Lower leg skin (tissue), 4 donors: ENCODE results near the gene PPP1R13B. TPM values are rescaled to one million over a fixed set of nuclear protein-coding genes. Genes with fewer than 3 reads are reported as not detected.

ENCODE experiments used
- DNase-seq, 2 donors: peaks; one replicate each; pipeline ENCODE4 v3.0.0-alpha.2; 2019; ENCODE audit warnings: low spot score in 2 of 2
- H3K4me3 ChIP-seq: fragments of 200-600 bp; sonication (generic); 2 replicates; pipeline ENCODE4 v1.5.1; 2017; ENCODE audit warnings: mild to moderate bottlenecking, low read depth; ENCODE audit not compliant: poor library complexity, severe bottlenecking
- POLR2A ChIP-seq, 2 donors: fragments of 450-650 bp; IDR thresholded peaks; one replicate each; pipeline ENCODE4 v1.6.1; 2016 to 2017; ENCODE audit warnings: antibody characterized with exemption in 2 of 2, mild to moderate bottlenecking in 1 of 2, moderate library complexity in 1 of 2
- WGBS, 2 donors: methylation state at CpG; one replicate each; pipeline ENCODE4 v1.1.5; 2018; 5-methylcytosine and 5-hydroxymethylcytosine counted together
- intact Hi-C: fragments of 100-400 bp; cut with DNase I; formaldehyde crosslinking; loops from one replicate; pipeline ENCODE4 v1.15.0; 2023; ENCODE audit warnings: low total_unique reads
- total RNA-seq, 4 donors: library from RNA; depleted of rRNA; stranded (reverse); fragments of >200 nt; gene quantifications; one replicate each; pipeline ENCODE4 v1.1.0, GENCODE V29; 2016
- TF ChIP-seq, protein P1 (sequence below), 3 donors: fragments of 450-650 bp; IDR thresholded peaks; one replicate each; pipeline ENCODE4 v1.5.1; 2016; ENCODE audit warnings: antibody characterized with exemption in 3 of 3, mild to moderate bottlenecking in 3 of 3, moderate library complexity in 2 of 3

The PPP1R13B gene
- total RNA-seq, 4 donors from 2014 or later: 28.9 to 55.8 (median 41.5) TPM

DNA sequence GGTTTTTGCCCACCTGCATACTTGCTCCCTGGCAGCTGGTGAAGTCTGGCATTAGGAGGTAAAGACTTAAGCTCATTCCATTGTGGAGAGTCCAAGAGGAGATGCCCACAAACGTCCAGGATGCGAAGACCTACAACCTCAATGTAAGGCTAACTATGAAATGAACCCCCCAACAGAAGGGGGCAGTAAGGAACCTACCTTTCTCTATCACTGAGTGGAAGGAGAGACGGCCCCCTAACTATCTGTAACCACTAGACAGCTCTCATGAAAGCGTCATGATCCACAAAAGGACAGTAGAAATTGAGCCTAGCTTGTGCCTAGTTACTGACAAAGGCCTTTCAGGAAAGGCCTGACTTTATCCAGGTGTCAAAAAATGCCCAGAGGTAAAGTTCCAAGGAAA is 76.5 kb downstream of the PPP1R13B start:
- no peak overlapping the region for H3K4me3 ChIP-seq
- WGBS, 2 donors: 84% methylated on average over 4 of the region's 4 CpGs
- TF ChIP-seq, protein P1, sequence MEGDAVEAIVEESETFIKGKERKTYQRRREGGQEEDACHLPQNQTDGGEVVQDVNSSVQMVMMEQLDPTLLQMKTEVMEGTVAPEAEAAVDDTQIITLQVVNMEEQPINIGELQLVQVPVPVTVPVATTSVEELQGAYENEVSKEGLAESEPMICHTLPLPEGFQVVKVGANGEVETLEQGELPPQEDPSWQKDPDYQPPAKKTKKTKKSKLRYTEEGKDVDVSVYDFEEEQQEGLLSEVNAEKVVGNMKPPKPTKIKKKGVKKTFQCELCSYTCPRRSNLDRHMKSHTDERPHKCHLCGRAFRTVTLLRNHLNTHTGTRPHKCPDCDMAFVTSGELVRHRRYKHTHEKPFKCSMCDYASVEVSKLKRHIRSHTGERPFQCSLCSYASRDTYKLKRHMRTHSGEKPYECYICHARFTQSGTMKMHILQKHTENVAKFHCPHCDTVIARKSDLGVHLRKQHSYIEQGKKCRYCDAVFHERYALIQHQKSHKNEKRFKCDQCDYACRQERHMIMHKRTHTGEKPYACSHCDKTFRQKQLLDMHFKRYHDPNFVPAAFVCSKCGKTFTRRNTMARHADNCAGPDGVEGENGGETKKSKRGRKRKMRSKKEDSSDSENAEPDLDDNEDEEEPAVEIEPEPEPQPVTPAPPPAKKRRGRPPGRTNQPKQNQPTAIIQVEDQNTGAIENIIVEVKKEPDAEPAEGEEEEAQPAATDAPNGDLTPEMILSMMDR (IDR thresholded peaks at IDR 0.05): no peak
- no peak for TF ChIP-seq POLR2A (IDR thresholded peaks at IDR 0.05)
- DNase-seq: no peak
- intact Hi-C loops: no loop called here

DNA sequence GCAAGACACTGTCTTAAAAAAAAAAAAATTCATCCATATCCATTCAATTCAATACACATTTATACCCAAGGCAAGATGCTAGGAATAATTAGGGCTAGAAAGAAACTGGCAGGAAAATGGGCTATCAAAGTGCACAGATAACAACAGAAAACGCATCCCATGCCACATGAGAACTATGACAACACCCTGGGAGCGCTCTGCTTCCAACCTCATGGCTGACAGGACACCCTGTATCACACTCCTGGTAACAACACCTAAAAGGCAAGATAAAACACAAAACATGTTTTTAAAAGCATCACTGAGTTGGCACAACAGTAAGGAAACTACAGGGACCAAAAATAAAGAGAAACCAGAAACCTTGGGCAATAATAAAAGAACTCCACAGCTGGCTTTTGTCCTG is 76.9 kb downstream of the PPP1R13B start:
- no peak overlapping the region for H3K4me3 ChIP-seq
- TF ChIP-seq POLR2A (IDR thresholded peaks at IDR 0.05): no peak
- TF ChIP-seq, protein P1 (IDR thresholded peaks at IDR 0.05): no peak
- DNase-seq: no peak
- intact Hi-C loops: no loop called here
- 94 to 97% methylated on average over 2 of the region's 2 CpGs for WGBS, 2 donors

DNA sequence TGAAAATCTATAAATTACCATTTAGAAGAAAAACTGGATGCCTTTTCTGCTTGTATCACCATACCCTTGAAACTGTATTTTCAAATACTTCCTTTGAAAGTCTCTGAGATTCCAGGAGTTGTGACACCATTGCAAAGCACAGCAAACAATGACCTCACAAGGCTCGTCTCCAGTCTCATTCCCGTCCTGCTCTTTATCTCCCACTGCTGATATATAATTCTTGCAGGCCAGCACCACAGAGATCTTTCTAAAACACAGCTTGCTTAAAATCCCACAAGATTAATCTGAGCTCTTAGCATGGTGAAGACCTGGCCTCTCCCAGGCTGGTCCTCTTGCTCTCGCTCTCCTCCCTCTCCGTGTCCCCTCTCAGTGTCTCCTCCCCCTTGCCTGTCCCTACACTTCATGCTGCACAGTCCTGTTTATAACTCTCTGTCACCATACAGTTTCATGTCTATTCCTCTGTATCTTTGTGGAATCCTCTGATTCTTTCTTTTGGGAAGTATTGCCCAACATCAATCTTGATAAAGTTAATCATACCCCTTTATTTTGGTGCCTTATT is 80.0 kb downstream of the PPP1R13B start:
- TF ChIP-seq POLR2A (IDR thresholded peaks at IDR 0.05): no peak
- TF ChIP-seq, protein P1 (IDR thresholded peaks at IDR 0.05): no peak
- intact Hi-C loops: no loop called here
- DNase-seq: no peak
- 90% methylated on average over 4 of the region's 4 CpGs for WGBS, 2 donors
- H3K4me3 ChIP-seq: no peak overlapping the region

DNA sequence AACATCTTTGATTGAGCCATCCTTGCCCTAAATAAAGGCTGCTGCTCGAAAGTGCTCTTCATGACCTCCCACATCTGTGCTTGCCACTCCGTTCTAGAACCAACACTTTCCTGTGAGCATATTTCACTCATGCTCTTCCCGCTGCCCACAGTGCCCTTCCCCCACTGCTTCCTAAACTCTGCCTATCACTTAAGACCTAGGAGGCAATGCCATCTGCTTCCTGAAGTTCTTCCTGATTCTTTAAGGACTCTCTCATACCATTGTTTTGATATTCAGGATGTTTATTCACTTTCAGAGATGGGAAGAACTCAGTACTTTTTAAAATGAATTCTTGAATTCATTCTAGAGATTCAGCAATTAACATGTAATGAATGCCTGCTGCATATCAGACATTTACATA is 81.8 kb downstream of the PPP1R13B start:
- H3K4me3 ChIP-seq: no peak overlapping the region
- TF ChIP-seq, protein P1 (IDR thresholded peaks at IDR 0.05): no peak
- TF ChIP-seq POLR2A (IDR thresholded peaks at IDR 0.05): no peak
- DNase-seq: no peak
- intact Hi-C loops: no loop called here
- 68 to 84% methylated on average over 3 of the region's 3 CpGs for WGBS, 2 donors

DNA sequence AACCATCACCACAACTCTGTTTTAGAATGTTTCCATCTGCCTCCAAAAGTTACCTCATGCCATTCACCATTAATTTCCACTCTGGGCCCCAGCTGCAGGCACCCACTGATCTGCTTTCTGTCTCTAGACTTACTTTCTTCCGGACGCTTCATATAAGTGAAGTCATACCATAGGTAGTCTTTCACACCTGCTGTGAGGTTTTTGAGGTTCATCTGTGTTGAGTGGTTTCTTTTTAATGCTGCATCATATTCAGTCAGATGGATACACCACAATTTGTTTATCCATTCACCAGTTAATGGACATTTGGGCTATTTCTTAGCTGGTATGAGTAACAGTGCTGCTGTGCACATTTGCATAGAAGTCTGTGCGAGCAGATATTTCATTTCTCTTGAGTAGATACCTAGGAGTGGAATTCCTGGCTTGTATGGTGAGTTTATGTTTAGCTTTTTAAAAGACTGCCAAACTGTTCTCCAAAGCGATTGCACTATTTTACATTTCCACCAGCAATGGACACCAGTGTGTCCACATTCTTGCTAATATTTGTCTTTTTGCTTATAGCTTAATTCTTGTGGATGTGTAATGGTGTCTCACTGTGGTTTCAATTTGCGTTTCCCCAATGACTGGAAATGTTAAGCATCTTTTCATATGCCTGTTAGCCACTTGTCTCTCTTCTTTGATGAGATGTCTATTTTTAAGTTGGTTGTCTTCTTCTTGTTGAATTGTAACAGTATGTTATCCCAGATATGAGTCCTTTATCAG is 83.5 kb downstream of the PPP1R13B start:
- WGBS, 2 donors: 93 to 95% methylated on average over 5 of the region's 5 CpGs
- H3K4me3 ChIP-seq: no peak overlapping the region
- TF ChIP-seq, protein P1 (IDR thresholded peaks at IDR 0.05): no peak
- TF ChIP-seq POLR2A (IDR thresholded peaks at IDR 0.05): no peak
- intact Hi-C loops: no loop called here
- DNase-seq: no peak
